ENCODE data around the gene TMEM165.

Gene TMEM165

GRCh38 chr4:55468724-55469123 lies 73.0 kb downstream of the TMEM165 start:
- DNase-seq = no peak

- DNase-seq = no peak
These were observed 74.2 kb downstream of the TMEM165 start for GRCh38 chr4:55469979-55470378.

Measured in NCI-H2081 (cell line).